HepG2 (cell line): ENCODE data around the gene SGMS1. TPM values are rescaled to one million over a fixed set of nuclear protein-coding genes. Genes with fewer than 3 reads are reported as not detected.

Source experiments
- AGO1 ChIP-seq: fragments of 200-400 bp; formaldehyde crosslinking; IDR thresholded peaks from 2 replicates; pipeline ENCODE4 v1.6.1; 2017; ENCODE audit warnings: mild to moderate bottlenecking, low read depth, low read length, moderate library complexity; ENCODE audit not compliant: poor library complexity, severe bottlenecking
- CCDC6 ChIP-seq: sonication (generic); formaldehyde crosslinking; IDR thresholded peaks from 2 replicates; pipeline ENCODE4 v1.8.1; 2022; ENCODE audit warnings: mild to moderate bottlenecking, missing genetic modification reagents, moderate library complexity
- FOXA1 ChIP-seq, 2 experiments: fragments of 450-650 bp in 1 of 2; sonication (generic) in 1 of 2; formaldehyde crosslinking in 1 of 2; IDR thresholded peaks; 2 replicates each; pipeline versions ENCODE4 v1.4.0 to v1.6.1; 2016 to 2020; ENCODE audit warnings: missing genetic modification reagents in 1 of 2
- FOXP1 ChIP-seq, 2 experiments: fragments of 450-650 bp in 1 of 2; IDR thresholded peaks; 2 replicates each; pipeline ENCODE4 v1.6.1; 2017 to 2018; ENCODE audit warnings: antibody characterized with exemption in 1 of 2
- GABPA ChIP-seq, 2 experiments: IDR thresholded peaks; 2 replicates each; pipeline ENCODE4 v1.6.1; 2011 to 2016; ENCODE audit warnings: low read depth in 2 of 2, low read length in 1 of 2, missing biosample characterization in 1 of 2, missing genetic modification characterization in 1 of 2
- GATAD2A ChIP-seq: IDR thresholded peaks from 2 replicates; pipeline ENCODE4 v1.6.1; 2016
- GPBP1L1 ChIP-seq: sonication (generic); formaldehyde crosslinking; IDR thresholded peaks from 2 replicates; pipeline ENCODE4 v1.5.0; 2020; ENCODE audit warnings: mild to moderate bottlenecking, missing genetic modification reagents
- GZF1 ChIP-seq: sonication (generic); formaldehyde crosslinking; IDR thresholded peaks from 2 replicates; pipeline ENCODE4 v1.5.1; 2020; ENCODE audit warnings: mild to moderate bottlenecking, missing genetic modification reagents
- HDAC6 ChIP-seq: fragments of 200-600 bp; sonication (generic); IDR thresholded peaks from 2 replicates; pipeline ENCODE4 v1.7.0; 2017; ENCODE audit warnings: mild to moderate bottlenecking, antibody characterized with exemption, low read length, low read depth
- HMGA1 ChIP-seq: sonication (generic); formaldehyde crosslinking; conservative IDR thresholded peaks from 2 replicates; pipeline ENCODE4 v1.4.0; 2020; ENCODE audit warnings: missing genetic modification reagents
- ISX ChIP-seq: sonication (generic); formaldehyde crosslinking; conservative IDR thresholded peaks from 2 replicates; pipeline ENCODE4 v1.5.0; 2020; ENCODE audit warnings: missing genetic modification reagents
- KAT8 ChIP-seq: IDR thresholded peaks from 2 replicates; pipeline ENCODE4 v1.6.1; 2016; ENCODE audit warnings: missing genetic modification reagents, missing compliant biosample characterization
- KDM6A ChIP-seq: IDR thresholded peaks from 2 replicates; pipeline ENCODE4 v1.6.1; 2016; ENCODE audit warnings: low read depth
- KLF11 ChIP-seq: IDR thresholded peaks from 2 replicates; pipeline ENCODE4 v1.6.1; 2016; ENCODE audit warnings: missing compliant biosample characterization
- NBN ChIP-seq: fragments of 450-650 bp; conservative IDR thresholded peaks from 2 replicates; pipeline ENCODE4 v1.6.1; 2017
- NPAS2 ChIP-seq: sonication (generic); formaldehyde crosslinking; IDR thresholded peaks from 2 replicates; pipeline ENCODE4 v1.8.0; 2022; ENCODE audit warnings: mild to moderate bottlenecking, missing genetic modification reagents, borderline replicate concordance
- PLSCR1 ChIP-seq: sonication (generic); formaldehyde crosslinking; IDR thresholded peaks from 2 replicates; pipeline ENCODE4 v1.5.0; 2020; ENCODE audit warnings: missing genetic modification reagents, mild to moderate bottlenecking, borderline replicate concordance
- SSRP1 ChIP-seq: IDR thresholded peaks from 2 replicates; pipeline ENCODE4 v1.6.1; 2016; ENCODE audit warnings: control low read depth
- TBP ChIP-seq: sonication (generic); formaldehyde crosslinking; IDR thresholded peaks from 2 replicates; pipeline ENCODE4 v1.5.0; 2020; ENCODE audit warnings: missing genetic modification reagents
- THRA ChIP-seq: sonication (generic); formaldehyde crosslinking; IDR thresholded peaks from 2 replicates; pipeline ENCODE4 v1.4.0; 2020; ENCODE audit warnings: missing genetic modification reagents, borderline replicate concordance
- ZFX ChIP-seq: sonication (generic); formaldehyde crosslinking; IDR thresholded peaks from 2 replicates; pipeline ENCODE4 v1.4.0; 2020; ENCODE audit warnings: mild to moderate bottlenecking, low read depth, missing genetic modification reagents, moderate library complexity
- ZNF292 ChIP-seq: sonication (generic); formaldehyde crosslinking; IDR thresholded peaks from 2 replicates; pipeline ENCODE4 v1.8.1; 2022; ENCODE audit warnings: mild to moderate bottlenecking, low read depth, missing genetic modification reagents, borderline replicate concordance
- ZNF432 ChIP-seq: sonication (generic); formaldehyde crosslinking; IDR thresholded peaks from 2 replicates; pipeline ENCODE4 v1.5.0; 2020; ENCODE audit warnings: missing genetic modification reagents, mild to moderate bottlenecking, borderline replicate concordance
- ZNF563 ChIP-seq: sonication (generic); formaldehyde crosslinking; IDR thresholded peaks from 2 replicates; pipeline ENCODE4 v1.8.0; 2022; ENCODE audit warnings: mild to moderate bottlenecking, moderate library complexity, missing genetic modification reagents
- ZNF605 ChIP-seq: sonication (generic); formaldehyde crosslinking; IDR thresholded peaks from 2 replicates; pipeline ENCODE4 v1.8.0; 2022; ENCODE audit warnings: mild to moderate bottlenecking, missing genetic modification reagents
- ZNF75D ChIP-seq: sonication (generic); formaldehyde crosslinking; IDR thresholded peaks from 2 replicates; pipeline ENCODE4 v1.8.1; 2023; ENCODE audit warnings: missing genetic modification reagents, mild to moderate bottlenecking, borderline replicate concordance
- ZNF775 ChIP-seq: sonication (generic); formaldehyde crosslinking; IDR thresholded peaks from 2 replicates; pipeline ENCODE4 v1.4.0; 2020; ENCODE audit warnings: missing genetic modification reagents, mild to moderate bottlenecking, moderate library complexity, borderline replicate concordance
- ZNF777 ChIP-seq: sonication (generic); formaldehyde crosslinking; IDR thresholded peaks from 2 replicates; pipeline ENCODE4 v1.4.0; 2020; ENCODE audit warnings: missing genetic modification reagents
- polyA plus RNA-seq, 8 experiments: library from polyadenylated mRNA; depleted of rRNA in 3 of 8; stranded (reverse) in 7 of 8; unstranded in 1 of 8; fragments of >200 nt; fragmentation: Illumina TruSeq in 4 of 8; extraction: Trizol in 4 of 8; gene quantifications; 2 replicates each; pipeline versions ENCODE4 v1.2.1 to v1.2.3, GENCODE V29; 2011 to 2016; ENCODE audit warnings: low read depth in 4 of 8, missing spikeins in 1 of 8, mixed read lengths in 1 of 8; ENCODE audit not compliant: insufficient read depth in 1 of 8
- total RNA-seq, 5 experiments: library from RNA; depleted of rRNA; stranded (reverse); fragments of >200 nt; fragmentation: Illumina TruSeq; extraction: Trizol; gene quantifications; 2 replicates each; pipeline ENCODE4 v1.2.3, GENCODE V29; 2016; ENCODE audit warnings: low read depth in 1 of 5

Gene SGMS1
- total and polyA plus RNA-seq, 2 of the 13 experiments (the other 11 are each of a cell fraction or from before 2014, with no cell fraction given) = 6.5 to 15.1 TPM

GRCh38 chr10:50501924-50502452, 121.8 kb downstream of the SGMS1 start (continued):
- TF ChIP-seq ZFX (CRISPR knock-in tag) (peak; percentile 66; the same call in 1 of the 2 replicates), ZNF563 (CRISPR knock-in tag) (no peak), FOXA1 (IDR thresholded peaks at IDR 0.05) (0 out of 2 replicates have a peak, but pooled peaks have one; percentile 36), FOXA1 (CRISPR knock-in tag; IDR thresholded peaks at IDR 0.05) (peak; percentile 82), FOXP1 (IDR thresholded peaks at IDR 0.05) (peak; percentile 59), FOXP1 (CRISPR knock-in tag; IDR thresholded peaks at IDR 0.05) (peak; percentile 95), SSRP1 (CRISPR knock-in tag) (no peak), ZNF75D (no peak), THRA (CRISPR knock-in tag) (peak; percentile 28; the same call in 1 of the 2 replicates), ZNF775 (CRISPR knock-in tag) (no peak), KDM6A (0 out of 2 replicates have a peak, but pooled peaks have one; percentile 39), ZNF292 (CRISPR knock-in tag) (no peak), ISX (CRISPR knock-in tag) (no peak), TBP (CRISPR knock-in tag) (no peak), HMGA1 (no peak), ZNF605 (CRISPR knock-in tag) (no peak), KAT8 (CRISPR knock-in tag) (peak; percentile 36; the same call in 1 of the 2 replicates), GATAD2A (CRISPR knock-in tag) (peak; percentile 79), CCDC6 (CRISPR knock-in tag) (no peak), KLF11 (no peak), AGO1 (no peak), NBN (no peak), GABPA (IDR thresholded peaks at IDR 0.05; ENCODE audit: low read depth, low read length) (no peak), GABPA (CRISPR knock-in tag; IDR thresholded peaks at IDR 0.05; ENCODE audit: low read depth) (peak; percentile 34; the same call in 1 of the 2 replicates), HDAC6 (no peak), NPAS2 (CRISPR knock-in tag) (no peak), GPBP1L1 (CRISPR knock-in tag) (no peak), ZNF432 (CRISPR knock-in tag) (no peak), GZF1 (CRISPR knock-in tag) (no peak), ZNF777 (CRISPR knock-in tag) (no peak), PLSCR1 (CRISPR knock-in tag) (no peak)
